T-helper 9 cell (primary cell): ENCODE data around the gene PRKG1.

Experiments used
- DNase-seq: peaks from one replicate; pipeline ENCODE4 v3.0.0-alpha.2; 2020

PRKG1 gene

DNA sequence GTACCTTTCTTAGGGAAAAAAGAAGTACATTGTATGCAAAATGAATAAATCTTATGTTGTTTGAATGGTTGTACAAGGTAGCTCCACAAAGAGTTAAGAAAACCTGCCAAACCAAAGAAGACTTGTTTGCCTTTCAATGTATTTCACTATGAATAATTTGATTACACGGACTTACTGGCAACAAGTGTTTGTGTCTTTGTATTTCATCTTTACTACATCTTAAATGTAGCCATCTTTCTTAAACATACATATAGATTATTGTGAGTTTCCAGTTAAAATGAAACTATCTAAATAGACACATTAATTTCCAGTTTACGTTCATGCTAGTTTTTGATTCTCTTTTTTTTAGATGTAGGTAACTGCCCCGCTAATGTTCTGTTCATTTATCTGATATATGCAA is 2.8 kb downstream of the PRKG1 start:
- DNase-seq = no peak

GRCh38 chr10:51077507-51077906 is 3.2 kb downstream of the PRKG1 start:
- DNase-seq = no peak

DNA sequence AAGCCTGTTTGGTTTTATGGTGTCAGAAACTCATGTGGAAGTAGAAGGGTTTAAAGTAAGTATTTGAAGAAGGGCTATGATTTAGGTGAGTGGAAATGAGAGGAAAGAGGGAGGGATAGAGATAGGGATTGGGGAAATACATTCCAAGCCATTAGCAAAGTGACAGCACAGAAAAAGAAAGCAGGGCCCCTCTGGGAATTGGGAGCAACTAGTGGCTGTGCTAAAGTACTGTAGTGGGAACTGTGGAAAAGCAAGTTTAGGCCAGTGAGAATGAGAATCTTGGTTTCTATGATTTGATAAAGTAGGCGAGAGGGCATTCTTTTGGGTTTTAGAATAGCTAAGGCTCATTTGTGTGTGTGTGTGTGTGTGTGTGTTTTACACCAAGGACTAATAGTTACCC is 5.0 kb downstream of the PRKG1 start:
- DNase-seq = no peak

- no peak for DNase-seq
Observed at GRCh38 chr10:51079766-51080165, 5.5 kb downstream of the PRKG1 start.

- DNase-seq = no peak
Observed at GRCh38 chr10:51080311-51081006, 6.2 kb downstream of the PRKG1 start.

- no peak for DNase-seq
Observed at GRCh38 chr10:51082857-51083256, 8.6 kb downstream of the PRKG1 start.

GRCh38 chr10:51083356-51083853 is 9.1 kb downstream of the PRKG1 start:
- no peak for DNase-seq

GRCh38 chr10:51085204-51085603 is 10.9 kb downstream of the PRKG1 start:
- DNase-seq = no peak

- DNase-seq = no peak
Observed at GRCh38 chr10:51086710-51087109, 12.4 kb downstream of the PRKG1 start.

- no peak for DNase-seq
Observed at GRCh38 chr10:51087114-51087513, 12.8 kb downstream of the PRKG1 start.

DNA sequence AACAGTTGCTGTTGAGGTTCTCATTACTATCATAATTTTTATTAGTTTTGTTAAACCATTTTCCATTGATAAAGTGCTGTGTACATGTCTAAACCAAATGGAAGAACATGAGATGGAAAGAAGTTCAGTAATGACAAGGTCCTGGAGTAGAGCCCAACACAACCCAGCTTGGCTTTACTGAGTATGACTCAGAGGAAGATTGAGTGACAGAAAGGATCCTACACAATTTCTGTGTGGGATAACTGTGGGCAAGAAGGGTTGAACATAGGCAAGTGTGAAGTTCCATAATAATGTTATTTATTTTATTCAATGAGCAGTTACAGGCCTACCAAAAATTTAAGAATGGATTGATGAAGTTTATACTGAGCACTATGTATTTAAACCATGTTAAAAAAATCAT is 15.9 kb downstream of the PRKG1 start:
- no peak for DNase-seq

GRCh38 chr10:51092402-51092801 is 18.1 kb downstream of the PRKG1 start:
- DNase-seq = no peak

GRCh38 chr10:51095444-51095843 is 21.2 kb downstream of the PRKG1 start:
- no peak for DNase-seq

DNA sequence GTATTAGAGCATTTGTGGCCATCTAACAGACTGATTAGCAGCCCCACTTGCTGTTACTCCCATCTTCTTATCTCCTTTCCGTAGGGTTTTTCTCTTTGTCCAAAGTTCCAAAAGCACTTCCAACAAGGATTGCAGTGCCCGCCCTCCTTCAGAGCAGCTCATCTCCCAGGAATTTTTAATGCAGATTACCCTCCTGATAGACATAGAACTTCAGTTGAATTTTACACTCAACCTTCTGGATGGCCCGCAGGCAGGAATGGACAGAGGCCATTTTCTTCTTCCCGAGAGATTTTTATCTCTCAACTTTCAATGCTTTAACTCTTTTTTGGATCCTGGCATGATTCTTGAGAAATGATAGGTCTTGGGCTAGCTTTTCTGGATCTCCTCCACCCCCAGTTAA is 23.3 kb downstream of the PRKG1 start:
- DNase-seq = no peak

DNA sequence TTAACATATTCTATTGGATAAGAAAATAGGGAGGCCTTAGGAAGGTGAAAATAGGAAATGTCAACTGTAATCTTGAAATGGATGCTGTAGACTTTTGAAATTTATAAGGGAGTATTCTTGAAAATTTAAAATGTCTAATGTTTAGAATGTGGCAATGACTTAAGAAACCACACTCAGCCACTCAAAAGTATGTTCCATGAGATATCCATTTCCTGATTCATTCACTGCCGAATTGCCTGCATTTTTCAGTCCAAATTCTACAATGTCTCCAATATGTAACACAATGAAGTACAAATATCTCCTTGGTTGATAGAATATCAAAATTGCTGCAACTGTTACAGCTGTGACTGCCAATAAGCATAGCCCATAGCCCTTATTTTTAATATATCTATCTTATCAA is 25.9 kb downstream of the PRKG1 start:
- no peak for DNase-seq

GRCh38 chr10:51103554-51104217 is 29.4 kb downstream of the PRKG1 start:
- DNase-seq = no peak

DNA sequence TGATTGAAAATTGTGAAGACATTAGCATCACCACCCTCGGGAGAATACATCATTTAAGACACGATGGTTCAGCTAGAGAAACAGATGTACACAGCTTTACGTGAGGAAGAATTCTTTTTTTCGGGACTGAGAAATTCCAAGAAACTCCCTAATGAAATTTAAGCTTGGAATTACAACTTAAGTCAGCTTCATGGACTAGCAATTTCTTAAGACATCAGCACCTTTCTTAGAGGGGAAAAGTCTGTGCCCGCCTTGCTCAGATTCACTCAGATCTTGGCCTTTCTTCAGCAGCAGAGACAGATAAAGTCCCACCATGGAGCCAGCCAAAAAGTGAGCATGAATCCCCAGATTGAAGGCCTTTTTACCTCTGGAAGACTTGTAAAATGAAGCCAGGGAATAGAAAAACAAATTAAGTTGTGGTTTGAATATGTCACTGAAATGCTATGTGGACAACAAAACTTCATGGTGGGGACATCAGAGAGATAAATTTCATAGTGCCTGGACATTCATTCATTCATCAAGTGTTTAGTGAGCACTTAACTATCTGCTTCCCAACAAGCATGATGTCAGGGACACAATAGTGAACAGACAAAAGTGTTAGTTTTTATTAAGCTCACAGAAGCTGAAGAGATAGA is 32.1 kb downstream of the PRKG1 start:
- DNase-seq = no peak

DNA sequence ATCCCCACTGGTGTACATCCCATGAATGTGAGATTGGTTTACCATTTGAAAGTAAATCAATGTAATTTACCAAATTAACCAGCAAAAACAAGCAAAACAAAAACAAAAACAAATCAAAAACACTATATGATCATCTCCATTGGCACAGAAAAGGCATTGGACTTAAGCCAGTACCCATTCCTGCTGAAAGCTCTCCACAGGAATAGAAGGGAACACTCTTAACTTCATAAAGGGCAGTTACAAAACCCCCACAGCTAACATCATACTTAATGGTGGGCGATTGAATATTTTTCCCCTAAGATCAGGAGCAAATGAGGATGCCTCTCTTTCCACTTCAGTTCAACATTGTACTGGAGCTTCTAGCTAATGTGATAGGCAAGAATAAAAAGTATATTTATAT is 34.1 kb downstream of the PRKG1 start:
- no peak for DNase-seq

GRCh38 chr10:51109801-51110533 is 35.7 kb downstream of the PRKG1 start:
- DNase-seq = no peak

DNA sequence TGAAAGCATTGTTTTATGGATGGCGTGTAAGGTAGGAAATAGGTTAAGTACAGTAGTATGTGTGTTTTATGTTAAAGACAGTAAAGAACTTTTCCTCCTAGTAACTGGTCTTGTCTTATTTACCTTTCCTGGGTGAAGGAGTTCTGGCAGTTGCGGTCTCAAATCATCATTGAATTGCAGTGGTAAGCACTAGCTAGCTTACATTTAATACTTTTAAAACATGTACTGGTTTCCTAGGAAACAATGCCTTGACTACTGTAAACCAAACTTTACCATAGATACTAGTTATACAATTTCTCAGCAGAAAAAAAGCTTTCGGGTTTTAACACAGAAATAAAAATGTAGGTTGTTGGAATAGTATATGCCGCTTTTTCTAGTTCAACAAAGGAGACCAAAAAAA is 37.7 kb downstream of the PRKG1 start:
- DNase-seq = no peak

GRCh38 chr10:51113007-51113406 is 38.7 kb downstream of the PRKG1 start:
- DNase-seq = no peak

DNA sequence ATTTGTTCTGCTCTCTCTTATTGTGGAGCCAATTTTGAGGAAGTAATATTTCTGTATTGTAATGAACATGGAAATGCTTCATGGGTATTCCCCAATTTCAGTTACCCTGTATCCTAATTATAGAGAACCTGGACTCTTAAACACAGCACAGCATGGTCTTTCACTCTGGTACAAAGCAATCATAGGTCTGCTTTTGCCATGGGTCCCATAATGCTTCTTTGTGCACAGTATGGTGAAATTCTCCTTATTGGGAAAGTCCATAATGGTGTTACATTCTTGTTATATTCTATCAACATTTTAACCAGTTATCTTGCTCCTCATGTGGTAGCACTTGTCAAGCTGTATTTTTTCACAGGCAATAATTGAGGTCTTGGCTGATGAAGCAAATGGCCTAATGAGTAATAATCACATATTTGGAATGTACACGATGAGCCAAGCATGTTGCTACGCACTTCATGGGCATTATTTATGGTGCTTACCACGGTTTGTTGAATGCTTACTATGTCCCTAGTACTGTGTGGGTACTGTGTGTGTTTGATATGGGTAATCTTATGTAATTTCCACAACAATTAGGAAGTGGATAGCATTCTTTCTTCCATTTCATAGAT is 42.9 kb downstream of the PRKG1 start:
- DNase-seq = no peak

DNA sequence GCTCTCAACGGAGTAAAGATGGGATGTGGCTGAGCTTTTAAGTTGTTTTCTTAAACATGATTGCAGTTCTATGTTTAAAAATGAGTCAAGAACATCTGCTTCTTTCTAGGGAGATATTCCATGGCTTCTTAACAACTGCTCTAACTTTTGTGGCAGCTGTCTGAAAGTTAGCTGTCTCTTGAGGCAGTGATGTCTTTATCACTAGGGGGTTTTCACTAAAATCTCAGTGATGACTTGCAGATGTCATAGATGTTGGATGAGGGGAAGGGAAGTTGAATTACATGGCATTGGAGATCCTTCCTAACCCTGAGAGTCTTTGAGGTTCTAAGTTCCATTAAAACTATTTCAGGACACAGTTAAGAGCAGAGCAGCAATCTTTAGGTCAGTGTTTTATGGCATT is 43.5 kb downstream of the PRKG1 start:
- no peak for DNase-seq
